GM12801 (cell line): ENCODE measurements around the gene ANK3.

Experiments
- CTCF ChIP-seq: IDR thresholded peaks from one replicate; pipeline ENCODE4 v1.5.1; 2011; ENCODE audit warnings: control low read depth; ENCODE audit not compliant: insufficient read length; ENCODE audit errors: extremely low read depth

Gene ANK3

GRCh38 chr10:60367901-60368300, 21.8 kb downstream of the ANK3 start:
- no peak for TF ChIP-seq CTCF

- no peak for TF ChIP-seq CTCF
Measured at GRCh38 chr10:60367431-60367830, 22.2 kb downstream of the ANK3 start.

- no peak for TF ChIP-seq CTCF
Measured at GRCh38 chr10:60367024-60367423, 22.7 kb downstream of the ANK3 start.

- no peak for TF ChIP-seq CTCF
Measured at GRCh38 chr10:60363187-60363586, 26.5 kb downstream of the ANK3 start.

GRCh38 chr10:60362461-60362860, 27.2 kb downstream of the ANK3 start:
- no peak for TF ChIP-seq CTCF

- TF ChIP-seq CTCF = no peak
Measured at GRCh38 chr10:60359066-60359465, 30.6 kb downstream of the ANK3 start.

GRCh38 chr10:60358282-60358681, 31.4 kb downstream of the ANK3 start:
- no peak for TF ChIP-seq CTCF
